Measurements from ENCODE around the gene NFE2L2. TPM values are rescaled to one million over a fixed set of nuclear protein-coding genes. Genes with fewer than 3 reads are reported as not detected.
A peak's percentile ranks its signal among the peaks of the same experiment; 100 is the strongest.

NFE2L2 gene
- total RNA-seq, 1 donor from 2014 or later, result 83.3 TPM

DNA sequence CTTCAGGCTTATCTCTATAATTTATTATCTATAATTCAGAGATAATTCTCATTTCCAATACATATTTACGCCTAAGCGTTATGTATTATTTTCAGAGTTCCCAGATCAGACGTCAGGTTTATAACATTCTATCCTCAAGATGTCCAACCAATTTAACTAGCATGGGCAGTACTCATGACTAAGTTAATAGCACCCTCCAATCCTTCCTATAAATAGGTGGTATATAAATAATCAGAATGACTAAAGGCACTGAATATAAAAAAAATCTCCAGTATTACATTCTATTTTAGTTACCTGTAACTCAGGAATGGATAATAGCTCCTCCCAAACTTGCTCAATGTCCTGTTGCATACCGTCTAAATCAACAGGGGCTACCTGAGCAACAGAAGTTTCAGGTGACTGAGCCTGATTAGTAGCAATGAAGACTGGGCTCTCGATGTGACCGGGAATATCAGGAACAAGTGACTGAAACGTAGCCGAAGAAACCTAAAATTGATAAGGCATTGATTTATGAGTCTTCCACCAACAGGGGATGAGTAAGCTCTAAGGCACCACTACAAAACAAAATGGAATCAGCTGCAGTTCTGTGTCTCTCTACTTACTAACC is 32.3 kb downstream of the NFE2L2 start:
- no peak for TF ChIP-seq EZH2 (IDR thresholded peaks at IDR 0.05; ENCODE audit: insufficient read depth, low read length)
- TF ChIP-seq, protein P1, sequence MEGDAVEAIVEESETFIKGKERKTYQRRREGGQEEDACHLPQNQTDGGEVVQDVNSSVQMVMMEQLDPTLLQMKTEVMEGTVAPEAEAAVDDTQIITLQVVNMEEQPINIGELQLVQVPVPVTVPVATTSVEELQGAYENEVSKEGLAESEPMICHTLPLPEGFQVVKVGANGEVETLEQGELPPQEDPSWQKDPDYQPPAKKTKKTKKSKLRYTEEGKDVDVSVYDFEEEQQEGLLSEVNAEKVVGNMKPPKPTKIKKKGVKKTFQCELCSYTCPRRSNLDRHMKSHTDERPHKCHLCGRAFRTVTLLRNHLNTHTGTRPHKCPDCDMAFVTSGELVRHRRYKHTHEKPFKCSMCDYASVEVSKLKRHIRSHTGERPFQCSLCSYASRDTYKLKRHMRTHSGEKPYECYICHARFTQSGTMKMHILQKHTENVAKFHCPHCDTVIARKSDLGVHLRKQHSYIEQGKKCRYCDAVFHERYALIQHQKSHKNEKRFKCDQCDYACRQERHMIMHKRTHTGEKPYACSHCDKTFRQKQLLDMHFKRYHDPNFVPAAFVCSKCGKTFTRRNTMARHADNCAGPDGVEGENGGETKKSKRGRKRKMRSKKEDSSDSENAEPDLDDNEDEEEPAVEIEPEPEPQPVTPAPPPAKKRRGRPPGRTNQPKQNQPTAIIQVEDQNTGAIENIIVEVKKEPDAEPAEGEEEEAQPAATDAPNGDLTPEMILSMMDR (IDR thresholded peaks at IDR 0.05; ENCODE audit: insufficient read depth, low read depth, low read length), result no peak

DNA sequence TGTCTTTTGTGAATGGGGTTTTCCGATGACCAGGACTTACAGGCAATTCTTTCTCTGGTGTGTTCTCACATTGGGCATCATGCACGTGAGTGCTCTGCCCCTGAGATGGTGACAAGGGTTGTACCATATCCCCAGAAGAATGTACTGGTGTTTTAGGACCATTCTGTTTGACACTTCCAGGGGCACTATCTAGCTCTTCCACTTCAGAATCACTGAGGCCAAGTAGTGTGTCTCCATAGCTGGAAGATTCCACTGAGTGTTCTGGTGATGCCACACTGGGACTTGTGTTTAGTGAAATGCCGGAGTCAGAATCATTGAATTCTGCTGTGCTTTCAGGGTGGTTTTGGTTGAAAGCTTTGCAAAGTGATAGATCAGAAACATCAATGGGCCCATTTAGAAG is 33.3 kb downstream of the NFE2L2 start:
- peaks cover 35% of the 10 kb centered on the region for H3K79me2 ChIP-seq (ENCODE audit: insufficient read depth, low read length)
- no peak overlapping the region for H3K9ac ChIP-seq (ENCODE audit: low read length)
- DNase-seq (ENCODE audit: low read depth) (no peak), FAIRE-seq (no peak)
- no peaks in the 10 kb centered on the region for H3K27me3 ChIP-seq (ENCODE audit: insufficient read depth, low read length)
- no peaks in the 10 kb centered on the region for H3K4me1 ChIP-seq (ENCODE audit: insufficient read depth, low read length)
- no peaks in the 10 kb centered on the region for H3K27me3 Mint-ChIP-seq (ENCODE audit: low read depth, unreplicated experiment)
- no peak overlapping the region for H2AFZ ChIP-seq (ENCODE audit: low read depth, low read length)
- H3K36me3 ChIP-seq (ENCODE audit: insufficient read depth, low read length), result peaks cover 45% of the 10 kb centered on the region
- TF ChIP-seq, protein P1 (IDR thresholded peaks at IDR 0.05; ENCODE audit: insufficient read depth, low read depth, low read length), result no peak
- no peak for TF ChIP-seq EZH2 (IDR thresholded peaks at IDR 0.05; ENCODE audit: insufficient read depth, low read length)
- H3K27ac Mint-ChIP-seq (ENCODE audit: unreplicated experiment), result peak overlapping the region; percentile 34
- H4K20me1 ChIP-seq (ENCODE audit: insufficient read depth, low read length), result peaks cover 28% of the 10 kb centered on the region
- no peak overlapping the region for H3K4me3 ChIP-seq (ENCODE audit: insufficient read depth, low read depth, low read length)
- peaks cover 19% of the 10 kb centered on the region for H3K36me3 Mint-ChIP-seq (ENCODE audit: low read depth, unreplicated experiment)
- no peak overlapping the region for H3K27ac ChIP-seq (ENCODE audit: low read depth, low read length)
- no peaks in the 10 kb centered on the region for H3K9me3 ChIP-seq (ENCODE audit: insufficient read depth, low read depth, low read length)
- H3K4me2 ChIP-seq (ENCODE audit: low read length), result no peak overlapping the region
- H3K9me3 Mint-ChIP-seq (ENCODE audit: unreplicated experiment), result no peaks in the 10 kb centered on the region
- H3K4me1 Mint-ChIP-seq (ENCODE audit: low read depth, unreplicated experiment), result peaks cover 12% of the 10 kb centered on the region
- no peak overlapping the region for H3K4me3 Mint-ChIP-seq (ENCODE audit: unreplicated experiment)

More for the DNA sequence above, 32.3 kb downstream of the NFE2L2 start:
- H3K4me1 ChIP-seq (ENCODE audit: insufficient read depth, low read length), result peaks cover 3% of the 10 kb centered on the region
- H2AFZ ChIP-seq (ENCODE audit: low read depth, low read length), result no peak overlapping the region
- no peak for FAIRE-seq
- no peaks in the 10 kb centered on the region for H3K9me3 ChIP-seq (ENCODE audit: insufficient read depth, low read depth, low read length)
- no peak overlapping the region for H3K4me2 ChIP-seq (ENCODE audit: low read length)
- no peak overlapping the region for H3K4me3 ChIP-seq (ENCODE audit: insufficient read depth, low read depth, low read length)
- no peak overlapping the region for H3K9ac ChIP-seq (ENCODE audit: low read length)
- Mint-ChIP-seq H3K4me3 (ENCODE audit: unreplicated experiment) (no peak overlapping the region), H3K27ac (ENCODE audit: unreplicated experiment) (peak overlapping the region; percentile 50), H3K27me3 (ENCODE audit: low read depth, unreplicated experiment) (no peaks in the 10 kb centered on the region), H3K36me3 (ENCODE audit: low read depth, unreplicated experiment) (peaks cover 19% of the 10 kb centered on the region), H3K4me1 (ENCODE audit: low read depth, unreplicated experiment) (peaks cover 17% of the 10 kb centered on the region), H3K9me3 (ENCODE audit: unreplicated experiment) (no peaks in the 10 kb centered on the region)
- H4K20me1 ChIP-seq (ENCODE audit: insufficient read depth, low read length), result peaks cover 37% of the 10 kb centered on the region
- DNase-seq (ENCODE audit: low read depth), result no peak
- peaks cover 45% of the 10 kb centered on the region for H3K36me3 ChIP-seq (ENCODE audit: insufficient read depth, low read length)
- H3K27ac ChIP-seq (ENCODE audit: low read depth, low read length), result no peak overlapping the region
- H3K27me3 ChIP-seq (ENCODE audit: insufficient read depth, low read length), result no peaks in the 10 kb centered on the region
- peaks cover 44% of the 10 kb centered on the region for H3K79me2 ChIP-seq (ENCODE audit: insufficient read depth, low read length)

All from astrocyte (in vitro differentiated cells and primary cell).